ENCODE measurements around the gene OTOP2. TPM values are rescaled to one million over a fixed set of nuclear protein-coding genes. Genes with fewer than 3 reads are reported as not detected.

OTOP2 gene
- total and polyA plus RNA-seq, 8 donors = 0.15 to 3.2 TPM; not detected in 6

- H3K4me1 ChIP-seq = peaks cover 10 to 14% (median 12%) of the 10 kb centered on the region in 4 donors
- intact Hi-C loops (cut with DNase I; ENCODE audit: low total_unique reads) = no loop called here
- DNase-seq = no peak
- no peaks in the 10 kb centered on the region for H3K36me3 ChIP-seq
- no peak for TF ChIP-seq POLR2A (IDR thresholded peaks at IDR 0.05)
- no peak for TF ChIP-seq POLR2AphosphoS5 (IDR thresholded peaks at IDR 0.05)
- TF ChIP-seq CTCF (IDR thresholded peaks at IDR 0.05) = no peak
- TF ChIP-seq EP300 (IDR thresholded peaks at IDR 0.05) = no peak
- WGBS, 5 donors = 47 to 54% (median 53%) methylated on average over 11 of the region's 11 CpGs
- H3K27me3 ChIP-seq = peaks cover 8 to 95% (median 65%) of the 10 kb centered on the region in 3 donors
- no peak overlapping the region for H3K4me3 ChIP-seq
- no peaks in the 10 kb centered on the region for H3K9me3 ChIP-seq
- H3K27ac ChIP-seq = no peak overlapping the region
These were observed 13.3 kb downstream of the OTOP2 start for GRCh38 chr17:74937064-74938051.

GRCh38 chr17:74938194-74938950, 14.3 kb downstream of the OTOP2 start:
- Histone ChIP-seq H3K4me1 (peaks cover 10 to 14% (median 12%) of the 10 kb centered on the region in 4 donors), H3K27me3 (peaks cover 8 to 95% (median 55%) of the 10 kb centered on the region in 3 donors), H3K36me3 (no peaks in the 10 kb centered on the region), H3K4me3 (no peak overlapping the region), H3K27ac (no peak overlapping the region), H3K9me3 (no peaks in the 10 kb centered on the region)
- DNase-seq = no peak
- 62 to 81% (median 70%) methylated on average over 8 of the region's 8 CpGs for WGBS, 5 donors
- TF ChIP-seq EP300 (IDR thresholded peaks at IDR 0.05) (no peak), POLR2A (IDR thresholded peaks at IDR 0.05) (no peak), CTCF (IDR thresholded peaks at IDR 0.05) (no peak), POLR2AphosphoS5 (IDR thresholded peaks at IDR 0.05) (no peak)
- intact Hi-C loops (cut with DNase I; ENCODE audit: low total_unique reads) = no loop called here

DNA sequence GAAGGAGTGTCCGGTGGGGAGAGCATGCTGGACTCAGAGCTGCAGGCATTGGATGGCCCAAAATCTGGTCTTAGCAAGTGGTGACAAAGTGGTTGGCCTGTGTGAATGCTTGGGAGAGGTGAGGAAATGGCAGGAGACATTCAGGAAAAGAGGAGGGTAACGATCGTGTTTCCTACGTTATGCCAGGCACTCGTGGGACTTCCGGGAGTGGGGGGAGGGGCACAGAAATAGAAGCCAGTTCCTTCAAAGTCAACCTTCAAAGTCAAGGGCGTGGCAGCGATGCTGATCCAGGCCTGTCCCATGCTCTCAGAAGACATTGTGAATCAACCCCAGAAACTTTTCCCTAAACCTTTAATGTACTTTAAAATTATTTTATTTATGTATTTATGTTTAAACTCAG, 15.5 kb downstream of the OTOP2 start:
- peaks cover 8 to 95% (median 47%) of the 10 kb centered on the region in 3 donors for H3K27me3 ChIP-seq
- no peak for TF ChIP-seq EP300 (IDR thresholded peaks at IDR 0.05)
- no peak for TF ChIP-seq POLR2AphosphoS5 (IDR thresholded peaks at IDR 0.05)
- no peak for TF ChIP-seq CTCF (IDR thresholded peaks at IDR 0.05)
- TF ChIP-seq POLR2A (IDR thresholded peaks at IDR 0.05) = no peak
- H3K9me3 ChIP-seq = no peaks in the 10 kb centered on the region
- DNase-seq = no peak
- no peaks in the 10 kb centered on the region for H3K36me3 ChIP-seq
- no peak overlapping the region for H3K4me3 ChIP-seq
- 39 to 53% (median 49%) methylated on average over 8 of the region's 8 CpGs for WGBS, 5 donors
- H3K4me1 ChIP-seq = peaks cover 10 to 14% (median 12%) of the 10 kb centered on the region in 4 donors
- no peak overlapping the region for H3K27ac ChIP-seq
- intact Hi-C loops (cut with DNase I; ENCODE audit: low total_unique reads) = no loop called here

DNA sequence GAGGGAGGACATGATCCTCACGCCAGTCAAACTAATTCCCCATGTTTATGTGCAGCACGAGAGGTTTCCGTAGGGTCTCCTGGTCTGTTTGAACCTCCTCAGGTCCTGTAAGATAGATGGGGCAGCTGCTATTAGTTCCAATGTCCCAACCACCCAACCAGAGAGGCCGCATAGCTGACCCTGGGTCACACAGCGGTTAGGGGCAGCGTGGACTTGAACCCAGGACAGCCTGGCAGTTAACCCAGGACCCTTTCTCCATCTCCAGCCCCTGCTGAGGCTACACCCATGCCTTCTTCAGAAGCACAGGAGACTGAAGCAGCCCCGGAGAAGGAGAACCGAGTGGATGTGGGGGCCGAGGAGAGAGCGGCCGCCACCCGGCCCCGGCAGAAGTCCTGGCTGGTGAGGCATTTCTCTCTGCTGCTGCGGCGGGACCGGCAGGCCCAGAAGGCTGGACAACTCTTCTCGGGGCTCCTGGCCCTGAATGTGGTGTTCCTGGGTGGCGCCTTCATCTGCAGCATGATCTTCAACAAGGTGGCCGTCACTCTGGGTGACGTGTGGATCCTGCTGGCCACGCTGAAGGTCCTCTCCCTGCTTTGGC, 17.2 kb downstream of the OTOP2 start:
- Histone ChIP-seq H3K36me3 (no peaks in the 10 kb centered on the region), H3K4me3 (no peak overlapping the region), H3K9me3 (no peaks in the 10 kb centered on the region), H3K4me1 (peaks cover 2 to 5% (median 2%) of the 10 kb centered on the region in 4 donors), H3K27me3 (peaks cover 1 to 82% (median 32%) of the 10 kb centered on the region in 3 donors), H3K27ac (no peak overlapping the region)
- TF ChIP-seq CTCF (IDR thresholded peaks at IDR 0.05) = no peak
- TF ChIP-seq POLR2AphosphoS5 (IDR thresholded peaks at IDR 0.05) = no peak
- TF ChIP-seq EP300 (IDR thresholded peaks at IDR 0.05) = no peak
- TF ChIP-seq POLR2A (IDR thresholded peaks at IDR 0.05) = no peak
- intact Hi-C loops (cut with DNase I; ENCODE audit: low total_unique reads) = no loop called here
- WGBS, 5 donors = 70 to 76% (median 75%) methylated on average over 10 to 21 of the region's 21 CpGs
- DNase-seq = no peak
